ENCODE data around the gene ADK.
"Not testable (repeated sequence)": the region's sequence is repeated elsewhere in the genome, so short reads cannot be mapped to it uniquely, and the experiment has no call there.

- TF ChIP-seq CTCF (IDR thresholded peaks at IDR 0.05 in 8 of 11, conservative IDR thresholded peaks at IDR 0.05 in 3 of 11); POLR2A (IDR thresholded peaks at IDR 0.05); POLR2AphosphoS5 (IDR thresholded peaks at IDR 0.05): not testable (repeated sequence)
These were observed 149.1 kb downstream of the ADK start for GRCh38 chr10:74300074-74300621.
